Activated CD4-positive, CD25-positive, alpha-beta regulatory T cell treated with anti-CD3 and anti-CD28 coated beads, Interleukin-2, amount 50 U/mL, for 72 hours (primary cell): Measurements from ENCODE around the gene DNAH3.
"Not testable (repeated sequence)": the region's sequence is repeated elsewhere in the genome, so short reads cannot be mapped to it uniquely, and the experiment has no call there.

ENCODE experiments used
- DNase-seq: peaks from one replicate; pipeline ENCODE4 v3.0.0; 2021

DNAH3 gene

DNA sequence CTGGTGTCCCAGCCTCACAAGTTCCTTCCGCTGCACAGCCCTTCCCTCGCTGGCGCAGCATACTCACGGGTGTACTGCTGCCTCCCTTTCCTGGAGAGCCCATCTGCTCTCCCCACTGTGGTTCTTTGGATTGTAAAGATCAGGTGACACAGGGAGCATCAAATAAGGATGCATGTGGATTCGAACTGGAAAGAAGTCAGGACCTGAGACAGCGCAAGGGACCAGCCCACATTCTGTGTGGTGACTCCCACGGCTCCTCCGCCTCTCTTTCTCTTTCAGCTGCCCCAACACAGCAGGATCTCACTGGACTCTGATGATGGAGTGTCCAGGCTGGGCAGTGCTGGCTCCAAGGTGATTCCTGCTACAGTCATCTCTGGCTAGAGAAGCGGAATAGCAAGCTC lies 15.9 kb upstream of the DNAH3 start:
- DNase-seq = no peak

DNA sequence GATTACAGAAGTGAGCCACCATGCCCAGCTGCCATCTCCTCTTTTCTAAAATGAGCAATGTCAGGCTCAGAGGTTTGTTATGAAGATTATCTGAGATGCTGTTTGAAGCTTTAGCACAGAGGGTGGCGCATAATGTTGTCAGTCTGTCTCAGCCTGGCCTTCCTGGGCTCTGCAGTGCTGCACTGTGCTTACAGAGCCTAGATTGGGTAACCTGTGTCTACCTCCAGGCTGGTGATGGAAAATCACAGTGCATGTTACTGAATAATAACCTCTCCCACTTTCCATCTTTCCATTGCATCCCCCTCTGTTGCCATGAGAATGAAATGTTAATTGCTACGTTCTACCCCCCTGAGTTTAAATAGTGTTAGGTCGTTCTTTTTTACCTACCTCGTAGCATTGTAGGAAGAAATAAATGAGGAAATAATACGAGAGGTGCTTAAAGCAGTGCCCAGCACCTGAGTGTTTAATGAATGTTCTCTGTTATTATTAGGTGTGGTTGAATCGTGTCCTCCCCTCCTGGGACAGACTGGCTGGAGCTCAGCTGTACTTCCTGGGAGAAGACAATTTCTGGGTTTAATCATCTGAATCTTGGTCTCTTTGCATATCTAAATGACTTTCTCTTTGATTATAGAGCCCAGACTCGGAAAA lies 14.0 kb upstream of the DNAH3 start:
- no peak for DNase-seq

DNA sequence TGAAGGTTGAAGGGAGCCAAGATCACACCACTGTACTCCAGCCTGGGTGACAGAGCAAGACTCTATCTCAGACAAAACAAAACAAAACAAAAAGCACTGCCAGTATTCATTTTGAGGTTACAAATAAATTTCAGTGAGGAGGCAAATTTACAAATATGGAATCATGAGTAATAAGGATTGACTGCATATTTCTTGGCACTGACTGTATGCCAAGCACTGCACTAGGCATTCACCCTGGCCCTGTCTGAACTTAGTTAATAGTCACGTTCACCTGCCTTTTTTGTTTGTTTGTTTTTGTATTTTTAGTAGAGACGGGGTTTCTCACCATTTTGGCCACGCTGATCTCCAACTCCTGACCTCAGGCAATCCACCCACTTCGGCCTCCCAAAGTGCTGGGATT lies 12.9 kb upstream of the DNAH3 start:
- DNase-seq = no peak

DNA sequence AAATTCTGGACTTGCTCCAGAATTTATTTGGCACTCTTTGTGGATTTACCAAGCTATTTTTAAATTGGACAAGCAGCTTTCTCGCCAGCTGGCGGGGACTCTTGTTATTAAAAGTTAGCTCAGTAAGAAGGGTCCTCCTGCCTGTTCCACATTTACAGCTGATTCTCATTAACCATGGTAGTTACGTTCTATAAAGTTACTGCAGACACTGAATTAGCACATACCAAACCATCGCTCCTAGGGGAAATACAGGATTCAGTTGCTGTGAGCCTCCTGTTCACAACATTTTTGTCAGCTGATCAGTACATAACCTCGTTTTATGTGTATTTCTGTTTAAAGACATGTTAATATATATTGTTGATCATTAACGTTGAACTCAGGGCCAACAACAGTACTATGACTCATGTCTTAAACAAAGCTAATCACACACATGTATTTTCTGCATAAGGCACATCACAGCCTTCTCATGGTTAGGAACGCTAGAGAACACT lies 12.1 kb upstream of the DNAH3 start:
- no peak for DNase-seq

DNA sequence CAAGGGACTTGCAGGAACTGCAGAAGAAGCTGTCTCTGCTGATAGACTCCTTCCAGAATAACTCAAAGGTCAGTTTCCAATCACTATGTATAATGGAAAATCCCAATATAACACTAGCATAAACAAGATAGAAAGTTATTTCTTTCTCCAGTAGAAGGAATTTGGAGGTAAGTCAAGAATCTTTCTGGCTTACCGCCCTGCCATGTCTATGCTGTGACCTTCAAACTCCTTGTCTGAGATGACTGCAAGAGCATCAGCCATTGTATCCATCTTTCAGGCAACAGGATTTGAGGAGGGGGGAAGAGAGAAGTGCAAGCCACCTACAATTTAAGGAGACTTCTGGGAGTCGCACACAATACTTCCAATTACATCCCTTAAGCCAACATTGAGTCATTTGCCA lies 10.6 kb upstream of the DNAH3 start:
- no peak for DNase-seq

DNA sequence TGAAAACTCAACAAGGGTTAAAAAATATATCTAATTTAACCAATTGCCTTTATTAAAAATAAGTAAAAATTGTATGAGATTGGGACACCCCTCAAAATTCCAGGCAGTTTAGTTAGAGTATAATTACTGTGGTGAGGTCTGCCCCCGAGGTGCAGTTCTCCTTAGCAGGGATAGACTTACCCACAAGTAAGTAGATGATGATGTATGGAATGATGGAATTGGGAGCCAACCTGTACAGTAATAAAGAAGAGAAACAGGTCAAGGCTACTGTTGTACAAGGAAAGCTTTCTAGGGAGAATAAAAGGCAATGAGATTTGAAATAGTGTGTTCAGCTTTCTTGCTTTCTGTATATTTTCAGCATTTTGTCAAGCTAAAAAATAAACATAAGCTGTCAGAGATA lies 9.6 kb upstream of the DNAH3 start:
- DNase-seq = no peak

DNA sequence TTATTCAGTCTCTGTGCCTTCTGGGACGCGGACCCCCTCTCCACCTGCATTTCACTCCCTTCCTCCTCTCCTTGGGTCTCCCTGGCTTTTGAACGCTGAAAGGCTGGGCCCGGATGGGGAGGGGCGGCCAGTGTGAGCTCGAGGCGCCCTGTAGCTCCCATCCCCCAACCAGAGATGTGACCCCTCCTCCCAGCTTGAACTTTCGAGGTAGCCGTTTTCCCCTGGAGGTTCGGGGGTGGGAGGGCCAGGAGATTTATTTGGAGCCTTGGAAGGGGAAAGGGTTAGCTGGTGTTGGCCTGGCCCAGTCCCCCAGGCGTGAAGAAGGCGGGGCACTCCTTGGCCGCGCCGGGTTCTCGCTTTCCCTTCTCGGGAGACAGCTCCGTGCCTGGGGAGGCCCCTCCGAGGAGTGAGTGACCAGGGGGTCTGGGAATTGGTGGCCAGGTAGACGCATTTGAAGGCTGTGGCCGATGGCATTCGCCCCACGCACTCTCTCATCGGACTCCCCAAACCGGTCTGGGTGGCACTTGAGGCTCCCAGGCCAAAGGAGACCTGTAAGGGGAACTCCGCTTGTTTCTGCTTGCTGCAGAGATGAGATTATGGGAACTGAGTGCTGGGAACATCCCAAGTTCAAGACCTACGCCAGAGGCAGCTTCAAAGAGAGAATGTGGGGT lies 8.8 kb upstream of the DNAH3 start:
- DNase-seq = no peak

DNA sequence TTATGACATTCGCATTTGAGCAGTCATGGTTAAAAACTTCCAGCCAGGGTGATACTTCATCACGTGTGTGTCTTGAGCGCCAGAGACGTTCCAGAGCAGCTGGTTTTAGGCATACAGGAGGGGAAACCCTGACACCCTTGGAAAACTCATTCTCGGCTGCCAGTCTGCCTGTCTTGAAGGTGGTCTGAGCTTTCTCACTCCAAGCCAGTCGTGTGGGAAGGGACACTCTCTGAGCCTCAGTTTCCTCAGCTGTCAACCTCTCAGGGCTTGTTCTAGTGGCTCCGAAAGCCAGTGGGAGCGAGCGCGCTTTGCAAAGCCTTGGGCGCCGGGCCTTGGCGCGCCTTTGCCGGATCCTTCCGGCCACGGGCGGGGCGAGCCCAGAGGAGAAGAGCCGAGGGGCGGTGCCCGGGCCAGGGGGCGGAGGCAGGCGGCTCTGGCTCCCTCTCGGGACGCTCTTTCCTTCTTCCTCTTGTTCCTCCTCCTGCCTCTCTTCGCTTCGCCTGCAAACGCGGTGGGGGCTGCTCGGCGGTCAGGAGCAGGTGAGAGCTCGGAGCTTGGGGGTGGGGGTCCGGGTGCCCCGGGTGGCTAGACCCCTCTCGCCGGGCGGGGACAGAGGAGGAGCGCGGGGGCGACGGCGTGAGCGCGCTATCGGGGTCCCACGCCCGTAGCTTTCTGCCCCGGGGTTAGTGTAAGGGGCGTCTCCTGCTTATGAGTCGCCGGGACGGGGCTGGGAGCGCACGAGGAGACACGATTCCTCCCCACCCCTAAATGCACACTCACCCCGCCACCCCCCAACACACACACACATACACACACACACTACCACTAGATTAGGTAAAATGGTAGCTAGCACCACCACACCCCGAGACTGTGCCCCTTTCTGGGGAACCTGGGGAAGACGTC lies 7.8 kb upstream of the DNAH3 start, which contains the start of gene LDAF1:
Gene LDAF1, plus strand, starts transcription at position 467 of the 903 bp plus-strand sequence. CDS start 2,509 bp downstream, outside the sequence.
- peak; percentile 84 for DNase-seq

DNA sequence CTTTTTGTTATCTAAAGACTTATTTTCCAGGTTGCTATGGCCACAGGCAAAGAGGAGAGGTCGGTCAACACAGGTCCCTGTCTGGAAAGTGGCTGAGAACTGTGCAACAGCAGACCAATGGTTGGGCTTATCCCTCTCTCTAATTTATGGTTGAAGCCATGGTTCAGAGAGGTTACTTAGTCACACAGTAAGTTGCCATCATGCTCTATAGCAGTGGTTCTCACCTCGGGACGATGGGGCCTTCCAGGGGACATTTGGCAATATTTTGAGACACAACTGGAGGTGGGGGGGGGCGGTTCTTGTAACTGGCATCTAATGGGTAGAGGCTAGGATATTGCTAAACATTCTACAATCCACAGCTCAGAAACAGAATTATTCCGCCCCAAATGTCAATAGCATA lies 7.0 kb upstream of the DNAH3 start:
- no peak for DNase-seq

DNA sequence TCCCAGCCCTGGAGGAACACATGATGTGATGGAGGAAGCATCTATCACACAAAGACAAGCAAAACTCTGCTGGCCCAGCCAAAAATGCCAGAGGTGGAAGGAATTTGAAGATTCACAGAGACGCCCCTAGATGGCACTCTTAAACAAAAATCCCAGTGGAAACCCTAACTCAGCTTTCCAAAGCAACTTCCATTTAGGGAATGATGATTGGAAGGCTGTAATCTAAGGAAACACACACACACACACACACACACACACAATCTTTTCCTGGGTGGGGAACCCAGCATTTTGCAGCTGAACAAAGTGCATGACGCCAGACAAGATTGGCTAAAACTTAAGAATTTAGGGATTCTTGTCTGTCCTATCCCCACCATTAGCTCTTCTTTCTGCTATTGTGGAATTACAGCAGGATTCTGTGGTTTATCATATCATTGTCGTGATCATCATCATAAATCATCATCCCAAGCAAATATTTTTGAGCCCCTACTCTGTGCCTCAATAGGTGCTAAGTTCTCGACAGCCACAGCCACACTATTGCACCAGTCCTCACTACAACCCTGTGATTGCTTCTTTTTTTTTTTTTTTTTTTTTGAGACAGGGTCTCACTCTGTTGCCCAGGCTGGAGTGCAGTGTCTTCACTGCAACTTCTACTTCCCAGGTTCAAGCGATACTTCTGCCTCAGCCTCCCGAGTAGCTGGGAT lies 6.3 kb upstream of the DNAH3 start:
- DNase-seq = no peak

DNA sequence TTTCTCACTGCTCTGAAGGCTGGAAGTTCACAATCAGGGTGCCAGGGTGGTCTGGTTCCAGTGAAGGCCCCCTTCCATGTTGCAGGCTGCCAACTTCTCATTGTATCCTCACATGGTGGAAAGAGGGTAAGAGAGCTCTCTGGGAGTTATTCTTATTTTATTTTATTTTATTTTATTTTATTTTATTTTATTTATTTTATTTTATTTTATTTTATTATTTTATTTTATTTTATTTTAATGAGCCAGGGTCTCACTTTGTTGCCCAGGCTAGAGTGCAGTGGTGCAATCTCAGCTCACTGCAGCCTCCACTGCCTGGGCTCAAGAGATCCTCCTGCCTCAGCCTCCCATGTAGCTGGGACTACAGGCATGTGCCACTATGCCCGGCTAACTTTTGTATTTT lies 5.4 kb upstream of the DNAH3 start:
- not testable (repeated sequence) for DNase-seq

DNA sequence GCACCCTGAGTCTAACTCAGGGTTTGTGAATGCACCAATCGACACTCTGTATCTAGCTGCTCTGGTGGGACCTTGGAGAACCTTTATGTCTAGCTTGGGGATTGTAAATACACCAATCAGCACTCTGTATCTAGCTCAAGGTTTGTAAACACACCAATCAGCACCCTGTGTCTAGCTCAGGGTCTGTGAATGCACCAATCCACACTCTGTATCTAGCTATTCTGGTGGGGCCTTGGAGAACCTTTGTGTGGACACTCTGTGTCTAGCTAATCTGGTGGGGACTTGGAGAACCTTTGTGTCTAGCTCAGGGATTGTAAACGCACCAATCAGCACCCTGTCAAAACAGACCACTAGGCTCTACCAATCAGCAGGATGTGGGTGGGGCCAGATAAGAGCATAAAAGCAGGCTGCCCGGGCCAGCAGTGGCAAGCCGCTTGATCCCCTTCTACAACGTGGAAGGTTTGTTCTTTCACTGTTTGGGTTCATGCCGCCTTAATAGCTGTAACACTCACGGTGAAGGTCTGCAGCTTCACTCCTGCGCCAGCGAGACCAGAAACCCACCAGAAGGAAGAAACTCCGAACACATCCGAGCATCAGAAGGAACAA lies 2.6 kb upstream of the DNAH3 start:
- not testable (repeated sequence) for DNase-seq

DNA sequence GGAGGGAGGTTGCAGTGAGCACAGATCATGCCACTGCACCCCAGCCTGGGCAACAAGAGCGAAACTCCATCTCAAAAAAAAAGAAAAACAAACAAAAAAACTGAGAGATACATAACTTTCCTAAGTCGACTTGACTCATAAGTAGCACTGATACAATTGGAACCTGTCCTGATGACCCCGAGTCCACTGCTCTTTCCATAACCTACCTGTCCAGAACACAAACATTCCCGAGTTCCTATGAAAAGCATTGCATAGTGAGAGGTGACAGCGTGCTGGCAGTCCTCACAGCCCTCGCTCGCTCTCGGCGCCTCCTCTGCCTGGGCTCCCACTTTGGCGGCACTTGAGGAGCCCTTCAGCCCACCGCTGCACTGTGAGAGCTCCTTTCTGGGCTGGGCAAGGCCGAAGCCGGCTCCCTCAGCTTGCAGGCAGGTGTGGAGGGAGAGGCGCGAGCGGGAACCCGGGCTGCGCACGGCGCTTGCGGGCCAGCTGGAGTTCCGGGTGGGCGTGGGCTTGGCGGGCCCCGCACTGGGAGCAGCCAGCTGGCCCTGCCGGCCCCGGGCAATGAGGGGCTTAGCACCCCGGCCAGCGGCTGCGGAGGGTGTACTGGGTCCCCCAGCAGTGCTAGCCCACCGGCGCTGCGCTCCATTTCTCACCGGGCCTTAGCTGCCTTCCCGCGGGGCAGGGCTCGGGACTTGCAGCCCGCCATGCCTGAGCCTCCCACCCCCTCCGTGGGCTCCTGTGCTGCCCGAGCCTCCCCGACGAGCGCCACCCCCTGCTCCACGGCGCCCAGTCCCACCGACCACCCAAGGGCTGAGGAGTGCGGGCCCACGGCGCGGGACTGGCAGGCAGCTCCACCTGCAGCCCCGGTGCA lies 1.7 kb upstream of the DNAH3 start:
- not testable (repeated sequence) for DNase-seq

DNA sequence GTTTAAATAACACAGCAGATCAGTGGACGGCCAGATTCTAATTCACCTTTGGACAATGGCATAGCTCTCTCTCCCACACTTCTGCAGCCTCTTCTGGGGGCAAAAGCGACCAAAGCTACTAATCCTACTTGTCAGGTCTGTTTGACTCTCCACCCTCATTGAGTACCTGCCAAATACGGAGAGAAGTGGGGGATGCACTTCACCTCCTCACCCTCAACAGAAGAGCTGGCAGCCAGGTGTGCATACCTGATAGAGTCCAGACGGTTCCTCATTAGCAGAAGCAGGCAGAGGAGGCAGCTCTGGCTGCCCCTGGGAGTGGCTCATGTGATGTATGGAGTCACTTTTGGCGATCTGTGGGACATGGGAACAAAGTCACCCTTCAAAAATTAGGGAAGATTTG lies 4.9 kb downstream of the DNAH3 start:
- no peak for DNase-seq

DNA sequence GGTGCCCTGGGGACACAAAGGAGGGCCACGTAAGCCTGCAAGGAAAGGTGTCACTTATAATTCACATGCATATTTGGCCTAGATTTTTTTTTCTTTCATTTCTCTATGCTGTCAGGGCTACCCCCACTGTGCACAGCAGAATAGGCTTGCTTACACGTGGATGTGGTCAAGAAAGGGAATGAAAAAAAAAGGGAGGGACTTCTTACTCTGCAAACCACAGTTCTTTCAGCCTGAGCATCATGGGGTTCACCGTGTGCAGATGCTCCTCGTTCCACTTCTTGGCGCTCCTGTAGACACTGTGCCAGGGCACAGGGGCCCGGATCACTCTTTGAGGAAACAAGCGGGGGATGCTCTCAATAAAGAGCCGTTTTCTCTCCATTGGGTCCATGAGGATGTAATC lies 16.6 kb downstream of the DNAH3 start:
- no peak for DNase-seq

DNA sequence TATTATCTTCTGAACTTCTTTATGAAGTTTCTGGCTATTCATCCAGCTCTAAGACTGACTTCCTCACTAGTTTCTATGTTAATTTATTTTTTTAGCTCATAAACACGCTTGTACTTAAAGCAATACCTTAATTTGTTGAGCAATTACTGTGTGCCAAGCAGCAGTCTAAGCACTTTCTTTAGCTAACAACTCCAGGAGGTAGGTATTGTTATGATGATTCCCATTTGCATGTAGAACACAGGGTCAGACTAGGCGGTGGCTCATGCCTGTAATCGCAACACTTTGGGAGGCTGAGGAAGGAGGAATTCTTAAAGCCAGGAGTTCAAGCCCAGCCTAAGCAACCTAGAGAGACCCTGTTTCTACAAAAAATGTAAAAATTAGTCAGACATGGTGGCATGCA lies 19.8 kb downstream of the DNAH3 start:
- DNase-seq = no peak

DNA sequence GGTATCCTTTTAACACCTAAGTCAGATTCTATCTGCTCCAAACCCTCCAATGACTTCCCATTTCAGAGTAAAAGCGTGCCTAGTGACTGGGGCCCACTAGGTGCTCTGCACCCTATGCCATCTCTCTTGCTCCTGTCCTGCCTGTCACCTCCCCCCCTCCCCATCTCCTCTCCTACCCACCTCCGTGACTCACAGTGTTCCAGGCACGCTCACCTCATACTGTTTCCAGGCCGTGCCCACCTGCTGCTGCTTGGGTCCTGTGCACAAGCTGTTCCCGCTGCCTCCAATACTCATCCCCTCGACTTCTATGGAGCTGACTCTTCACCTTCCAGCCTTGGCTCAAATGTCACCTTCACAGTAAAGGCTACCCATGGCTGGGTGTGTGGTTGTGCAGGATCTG lies 21.7 kb downstream of the DNAH3 start:
- no peak for DNase-seq

DNA sequence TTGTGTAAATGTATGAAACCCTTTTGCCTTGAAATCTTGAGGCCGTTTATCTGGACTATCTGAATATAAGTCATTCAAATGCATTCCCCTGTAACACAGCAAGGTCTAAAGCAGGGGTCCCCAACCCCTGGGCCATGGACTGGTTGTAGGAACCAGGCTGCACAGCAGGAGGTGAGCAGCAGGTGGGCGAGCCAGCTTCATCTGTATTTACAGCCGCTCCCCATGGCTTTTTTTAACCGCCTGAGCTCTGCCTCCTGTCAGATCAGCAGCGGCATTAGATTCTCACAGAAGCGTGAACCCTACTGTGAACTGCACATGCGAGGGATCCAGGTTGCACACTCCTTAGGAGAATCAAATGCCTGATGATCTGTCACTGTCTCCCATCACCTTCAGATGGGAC lies 24.1 kb downstream of the DNAH3 start:
- no peak for DNase-seq

DNA sequence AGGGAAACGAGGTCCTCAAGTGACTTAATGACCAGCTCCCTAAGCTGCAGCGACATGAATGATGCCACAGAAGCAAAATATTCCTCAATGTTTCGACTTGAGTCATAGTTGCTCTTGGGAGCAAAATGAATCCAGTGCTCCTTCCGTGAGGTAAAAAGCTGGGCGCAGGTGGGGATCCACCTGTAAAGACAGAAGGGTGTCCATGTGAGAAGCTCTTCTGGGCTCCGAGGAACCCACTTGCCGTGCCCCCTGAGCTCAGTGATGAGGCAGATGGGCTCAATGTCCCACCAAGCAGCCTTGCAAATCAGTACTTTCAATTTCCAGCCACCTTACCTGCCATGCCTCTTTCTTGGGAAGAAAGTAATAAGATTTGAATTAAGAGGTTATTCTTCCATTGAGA lies 25.5 kb downstream of the DNAH3 start:
- no peak for DNase-seq

DNA sequence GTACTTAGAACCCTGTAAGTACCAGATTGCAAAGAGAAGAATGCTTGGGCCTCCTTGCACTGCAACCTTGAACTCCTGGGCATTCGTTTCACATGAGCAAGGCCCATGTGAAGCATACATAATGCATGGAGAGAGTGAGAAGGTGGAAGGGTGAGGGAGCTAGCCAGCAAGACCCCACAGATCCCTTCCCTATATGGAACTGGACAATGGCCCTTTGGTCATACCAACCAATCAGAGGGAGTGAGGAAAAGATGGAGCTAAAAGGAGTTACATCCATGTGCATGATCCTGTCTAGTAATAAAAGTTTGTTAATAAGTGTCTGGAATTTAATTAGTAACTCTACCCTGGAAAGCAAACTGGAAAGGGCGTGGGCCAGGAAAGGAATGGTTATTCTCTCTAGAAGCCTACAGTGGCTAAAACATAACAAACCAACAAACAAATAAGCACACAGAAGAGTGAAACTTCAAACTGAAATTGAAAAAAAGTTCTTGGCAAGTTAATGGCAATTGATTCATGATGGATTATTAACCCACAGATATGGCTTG lies 29.6 kb downstream of the DNAH3 start:
- no peak for DNase-seq

DNA sequence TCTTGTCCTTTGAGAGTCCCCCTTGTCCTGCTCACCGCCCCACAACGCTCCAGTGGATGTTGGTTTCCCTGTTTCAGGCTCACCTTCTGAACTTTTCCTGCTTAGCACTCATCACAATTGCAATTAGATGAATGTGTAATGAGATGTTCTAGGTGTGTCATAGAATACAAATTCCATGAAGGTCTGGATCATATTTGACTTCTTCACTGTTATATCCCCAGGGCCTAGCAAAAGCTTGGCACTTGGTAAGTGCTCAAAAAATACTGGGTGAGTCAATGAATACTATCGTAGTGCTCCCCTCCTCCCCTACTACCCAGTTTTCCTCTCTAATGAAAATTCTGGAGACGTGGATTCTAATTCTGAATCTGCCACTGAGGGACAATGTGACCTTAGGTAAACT lies 33.1 kb downstream of the DNAH3 start:
- DNase-seq = no peak
